OCI-LY1 (cell line): ENCODE measurements around the gene LINGO4.

ENCODE experiments used
- CTCF ChIP-seq: fragments of 200-600 bp; sonication (generic), shearing (Covaris generic); IDR thresholded peaks from 2 replicates; pipeline ENCODE4 v1.5.1; 2017; ENCODE audit warnings: mild to moderate bottlenecking, antibody characterized with exemption, low read length, moderate library complexity, mixed read lengths
- EZH2 ChIP-seq: fragments of 200-600 bp; sonication (generic), shearing (Covaris generic); IDR thresholded peaks from 2 replicates; pipeline ENCODE4 v1.8.0; 2017; ENCODE audit warnings: borderline replicate concordance, mixed run types, mild to moderate bottlenecking, antibody characterized with exemption, low read length, moderate library complexity, mixed read lengths

GRCh38 chr1:151762941-151763921 lies 42.0 kb downstream of the LINGO4 start, which contains the start of gene MRPL9:
- TF ChIP-seq CTCF (no peak), EZH2 (no peak)
